CD4-positive, alpha-beta T cell treated with Interleukin-4 for 1 hour (primary cell): Measurements from ENCODE around the gene NCOA7.
"Not testable (repeated sequence)": the region's sequence is repeated elsewhere in the genome, so short reads cannot be mapped to it uniquely, and the experiment has no call there.

Experiments
- DNase-seq, 2 donors: peaks; one replicate each; pipeline ENCODE4 v3.0.0-alpha.2; 2020 to 2022

The NCOA7 gene

DNA sequence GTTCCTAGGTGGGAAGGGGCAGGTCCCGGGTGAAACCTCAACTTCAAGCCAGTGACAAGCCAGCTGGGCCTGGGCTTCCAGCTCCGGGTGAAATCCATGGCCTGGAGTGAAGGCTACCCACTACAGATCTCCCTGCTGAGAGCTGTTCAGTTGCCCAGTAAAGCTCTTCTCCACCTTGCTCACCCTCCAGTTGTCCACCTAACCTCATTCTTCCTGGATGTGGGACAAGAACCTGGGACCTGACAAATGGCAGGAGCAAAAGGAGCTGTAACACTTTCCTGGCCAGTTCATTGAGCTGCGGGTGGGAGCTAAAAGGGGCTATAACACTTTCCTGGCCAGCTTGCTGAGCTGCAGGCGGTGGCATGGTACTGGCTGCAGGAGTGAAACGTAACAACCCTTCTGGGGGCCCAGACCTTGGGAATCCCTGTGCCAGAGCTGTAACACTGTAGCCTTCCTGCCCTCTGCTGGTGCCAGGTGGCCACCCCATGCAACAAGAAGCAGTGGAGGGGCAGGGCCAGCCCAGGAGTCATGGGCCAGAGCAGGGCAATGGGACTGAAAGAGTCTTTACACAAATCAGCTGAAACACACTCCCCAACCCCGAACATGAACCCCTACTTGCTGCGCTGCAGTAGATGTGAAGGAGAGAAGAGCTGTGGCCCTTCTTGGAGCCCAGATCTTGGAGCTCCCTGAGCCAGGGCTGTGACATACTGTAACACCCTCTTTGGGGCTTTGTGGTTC lies 162.2 kb downstream of the NCOA7 start:
- DNase-seq = no peak

GRCh38 chr6:125953502-125953875 lies 162.7 kb downstream of the NCOA7 start:
- DNase-seq = no peak

- DNase-seq = no peak
Measured at GRCh38 chr6:125954735-125955339, 164.1 kb downstream of the NCOA7 start.

DNA sequence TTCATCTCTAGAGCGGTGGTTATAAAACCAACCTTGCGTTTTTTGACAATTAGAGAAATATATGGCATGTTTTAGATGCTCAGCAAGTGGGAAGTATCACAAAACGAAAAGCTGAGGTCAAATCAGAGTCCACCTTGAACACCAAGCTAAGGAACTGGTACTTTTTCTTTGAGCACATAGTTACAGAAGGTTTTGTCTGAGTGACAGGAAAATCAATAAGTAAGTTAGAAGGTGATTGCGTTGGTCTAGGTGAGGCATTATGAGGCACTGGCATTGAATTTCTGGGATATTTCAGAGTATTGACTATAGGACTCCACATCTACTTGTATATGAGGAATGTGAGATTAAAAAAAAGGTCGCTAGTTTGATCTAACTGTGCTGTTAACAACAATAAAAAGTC lies 165.2 kb downstream of the NCOA7 start:
- DNase-seq = no peak

- DNase-seq = peak; percentile 97
Measured at GRCh38 chr6:125956506-125957390, 166.0 kb downstream of the NCOA7 start, which contains the start of gene HINT3. Gene HINT3 (plus strand): TSS chr6:125956770. CDS start chr6:125956978, 208 bp downstream.

- DNase-seq = no peak
Measured at GRCh38 chr6:125957391-125957693, 166.6 kb downstream of the NCOA7 start.

DNA sequence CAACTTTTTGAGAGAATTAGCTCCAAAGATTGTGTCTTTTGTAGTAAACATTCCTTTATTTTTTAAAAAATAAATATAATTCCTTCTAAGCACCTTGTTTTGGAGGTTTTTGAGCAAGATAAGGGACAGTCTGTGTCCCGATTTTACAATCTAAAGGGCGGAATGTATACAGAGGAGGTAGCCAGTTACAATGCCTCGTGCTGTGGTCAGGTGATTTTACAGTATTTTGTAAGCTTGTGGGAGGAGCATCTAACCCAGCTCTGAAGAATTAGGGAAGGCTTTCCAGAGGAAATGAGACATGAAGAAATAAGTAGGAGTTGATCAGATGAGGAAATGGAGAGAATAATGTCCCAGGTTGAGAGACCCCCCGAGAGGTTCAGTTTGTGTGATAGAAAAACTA lies 167.1 kb downstream of the NCOA7 start:
- peak; percentile 11 to 18 for DNase-seq

DNA sequence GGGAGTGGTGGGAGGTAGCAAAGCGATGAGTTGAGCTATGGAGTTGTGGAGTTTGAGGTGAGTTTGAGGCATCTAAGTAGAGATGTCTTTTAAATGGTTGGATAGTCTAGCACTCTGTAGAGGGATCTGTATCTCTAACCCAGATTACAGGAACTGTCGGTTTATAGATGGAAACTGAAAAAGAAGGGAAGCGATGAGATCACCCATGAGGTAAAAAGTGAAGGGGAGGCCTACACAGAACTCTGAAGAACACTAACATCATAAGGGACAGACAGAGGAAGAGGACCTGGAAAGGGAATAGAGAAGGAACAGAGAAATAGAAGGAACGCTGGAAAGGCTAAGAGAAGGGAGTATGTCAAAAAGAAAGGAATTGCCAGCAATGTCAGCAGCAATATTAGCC lies 168.3 kb downstream of the NCOA7 start:
- DNase-seq = no peak

- no peak for DNase-seq
Measured at GRCh38 chr6:125961117-125961516, 170.4 kb downstream of the NCOA7 start.

- DNase-seq = no peak
Measured at GRCh38 chr6:125962900-125963497, 172.2 kb downstream of the NCOA7 start.

DNA sequence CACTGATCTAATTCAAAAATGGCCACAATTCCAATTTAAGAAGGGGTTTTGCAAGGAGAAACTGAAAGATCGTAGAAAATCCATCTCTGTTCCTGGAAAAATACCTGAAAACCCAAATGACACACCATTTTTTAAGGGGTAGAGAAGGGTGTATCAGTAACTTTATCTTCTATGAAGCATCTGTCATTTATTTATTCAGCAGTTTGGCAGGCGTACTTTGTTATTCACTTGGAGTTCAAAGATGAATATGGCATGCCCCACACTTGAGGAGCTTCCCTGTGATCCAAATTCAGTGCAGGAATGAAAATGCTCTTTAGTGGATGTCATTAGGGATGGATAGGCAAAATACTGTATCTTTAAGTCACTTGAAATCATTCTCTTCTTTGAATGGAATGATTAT lies 173.1 kb downstream of the NCOA7 start:
- no peak for DNase-seq

GRCh38 chr6:125966569-125966968 lies 175.8 kb downstream of the NCOA7 start:
- DNase-seq = no peak

- DNase-seq = no peak
Measured at GRCh38 chr6:125968493-125968892, 177.7 kb downstream of the NCOA7 start.

- DNase-seq = no peak
Measured at GRCh38 chr6:125970760-125971159, 180.0 kb downstream of the NCOA7 start.

DNA sequence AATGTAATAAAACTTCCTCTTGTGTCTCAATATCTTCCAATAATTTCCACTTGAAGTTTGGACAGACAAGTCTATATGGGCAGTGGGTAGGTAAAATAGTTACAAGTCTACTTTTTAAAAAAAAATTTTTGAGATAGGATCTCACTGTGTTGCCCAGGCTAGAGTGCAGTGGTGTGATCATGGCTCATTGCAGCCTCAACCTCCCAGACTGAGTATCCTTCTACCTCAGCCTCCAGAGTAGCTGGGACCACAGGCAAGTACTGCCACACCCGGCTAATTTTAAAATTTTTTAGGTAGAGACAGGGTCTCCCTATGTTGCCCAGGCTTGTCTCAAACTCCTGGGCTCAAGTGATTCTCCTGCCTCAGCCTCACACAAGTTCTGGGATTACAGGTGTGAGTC lies 181.7 kb downstream of the NCOA7 start:
- DNase-seq = not testable (repeated sequence)

GRCh38 chr6:125974214-125974866 lies 183.6 kb downstream of the NCOA7 start:
- DNase-seq = peak in 1 of 2 donors; percentile 71

- DNase-seq = no peak
Measured at GRCh38 chr6:125979101-125979500, 188.3 kb downstream of the NCOA7 start.
